ENCODE measurements around the gene ZNF555.

ZNF555 gene

DNA sequence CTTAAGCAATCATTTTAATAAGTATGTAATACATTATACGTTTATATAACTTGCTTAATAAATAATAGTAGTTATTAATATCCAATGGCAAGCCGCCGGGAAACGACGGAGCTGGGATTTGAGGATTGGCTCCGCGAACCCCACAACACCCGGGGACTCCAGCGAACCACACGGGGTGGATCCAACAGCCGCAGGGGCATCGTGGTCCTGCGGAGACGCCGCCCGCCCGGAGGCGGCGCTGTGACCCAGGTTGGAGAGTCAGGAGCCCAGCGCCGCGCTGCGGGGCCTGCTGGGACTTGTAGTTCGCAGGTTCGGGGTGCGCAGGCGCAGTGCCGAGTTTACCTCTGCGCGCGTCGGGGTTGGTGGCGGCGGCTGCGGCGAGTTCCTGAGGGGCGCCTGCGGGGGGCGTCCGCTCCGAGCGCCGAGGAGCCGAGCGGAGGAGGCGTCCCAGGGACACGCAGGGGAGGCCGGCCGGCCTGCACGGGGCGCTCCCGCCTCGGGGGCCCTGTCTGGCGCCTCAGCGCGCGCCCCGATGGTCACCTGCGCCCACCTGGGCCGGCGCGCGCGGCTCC lies 21.6 kb upstream of the ZNF555 start, which contains the start of gene ZNF554:
TSS of gene ZNF554 (plus strand) at position 329 of the 572 bp plus-strand sequence. CDS start at position 533, 204 bp downstream.
- DNase-seq (ENCODE audit: low read depth), result peak; percentile 91
- H3K4me3 ChIP-seq (ENCODE audit: low read depth, low read length), result peak within 1 kb of the TSS; percentile 60
- TF ChIP-seq, protein P1, sequence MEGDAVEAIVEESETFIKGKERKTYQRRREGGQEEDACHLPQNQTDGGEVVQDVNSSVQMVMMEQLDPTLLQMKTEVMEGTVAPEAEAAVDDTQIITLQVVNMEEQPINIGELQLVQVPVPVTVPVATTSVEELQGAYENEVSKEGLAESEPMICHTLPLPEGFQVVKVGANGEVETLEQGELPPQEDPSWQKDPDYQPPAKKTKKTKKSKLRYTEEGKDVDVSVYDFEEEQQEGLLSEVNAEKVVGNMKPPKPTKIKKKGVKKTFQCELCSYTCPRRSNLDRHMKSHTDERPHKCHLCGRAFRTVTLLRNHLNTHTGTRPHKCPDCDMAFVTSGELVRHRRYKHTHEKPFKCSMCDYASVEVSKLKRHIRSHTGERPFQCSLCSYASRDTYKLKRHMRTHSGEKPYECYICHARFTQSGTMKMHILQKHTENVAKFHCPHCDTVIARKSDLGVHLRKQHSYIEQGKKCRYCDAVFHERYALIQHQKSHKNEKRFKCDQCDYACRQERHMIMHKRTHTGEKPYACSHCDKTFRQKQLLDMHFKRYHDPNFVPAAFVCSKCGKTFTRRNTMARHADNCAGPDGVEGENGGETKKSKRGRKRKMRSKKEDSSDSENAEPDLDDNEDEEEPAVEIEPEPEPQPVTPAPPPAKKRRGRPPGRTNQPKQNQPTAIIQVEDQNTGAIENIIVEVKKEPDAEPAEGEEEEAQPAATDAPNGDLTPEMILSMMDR (IDR thresholded peaks at IDR 0.05; ENCODE audit: low read depth, low read length), result peak; percentile 81
- TF ChIP-seq MYC (IDR thresholded peaks at IDR 0.05; ENCODE audit: low read depth, low read length), result peak; percentile 52; the same call in 1 of the 2 replicates
- peak; percentile 15 for TF ChIP-seq POLR2A (IDR thresholded peaks at IDR 0.05; ENCODE audit: extremely low read depth, insufficient read length)
- TF ChIP-seq, protein P2, sequence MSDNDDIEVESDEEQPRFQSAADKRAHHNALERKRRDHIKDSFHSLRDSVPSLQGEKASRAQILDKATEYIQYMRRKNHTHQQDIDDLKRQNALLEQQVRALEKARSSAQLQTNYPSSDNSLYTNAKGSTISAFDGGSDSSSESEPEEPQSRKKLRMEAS (IDR thresholded peaks at IDR 0.05; ENCODE audit: low read depth, low read length), result peak; percentile 63

DNA sequence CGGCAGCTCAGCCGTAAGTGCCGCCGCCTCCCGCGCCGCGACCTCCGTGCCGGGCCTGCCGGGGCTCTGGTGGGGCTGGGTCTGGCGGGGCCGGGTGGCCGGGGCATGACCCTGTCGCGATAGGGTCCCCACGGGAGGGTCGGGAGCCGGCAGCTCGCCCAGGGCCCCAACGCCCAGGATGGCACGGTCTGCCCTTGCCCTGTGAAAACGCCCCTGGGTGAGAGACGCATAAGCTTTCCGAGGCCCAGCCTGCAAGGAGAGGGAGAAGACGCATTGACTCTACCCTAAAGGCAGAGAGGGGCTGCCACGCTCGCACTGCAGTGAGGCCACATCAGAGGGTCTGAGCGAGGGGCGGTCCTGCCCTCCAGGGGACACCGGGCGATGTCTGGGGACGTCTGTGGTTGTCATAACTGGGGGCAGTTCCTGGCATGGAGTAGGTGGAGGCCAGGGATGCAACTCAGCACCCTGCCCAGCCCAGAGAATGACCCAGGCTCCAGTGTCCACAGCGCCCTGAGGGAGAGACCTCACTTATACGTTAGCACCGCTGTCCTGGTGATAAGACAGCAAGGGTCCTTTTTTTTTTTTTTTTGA lies 21.1 kb upstream of the ZNF555 start:
- DNase-seq (ENCODE audit: low read depth), result peak; percentile 24
- H3K4me3 ChIP-seq (ENCODE audit: low read depth, low read length), result peak overlapping the region; percentile 60

DNA sequence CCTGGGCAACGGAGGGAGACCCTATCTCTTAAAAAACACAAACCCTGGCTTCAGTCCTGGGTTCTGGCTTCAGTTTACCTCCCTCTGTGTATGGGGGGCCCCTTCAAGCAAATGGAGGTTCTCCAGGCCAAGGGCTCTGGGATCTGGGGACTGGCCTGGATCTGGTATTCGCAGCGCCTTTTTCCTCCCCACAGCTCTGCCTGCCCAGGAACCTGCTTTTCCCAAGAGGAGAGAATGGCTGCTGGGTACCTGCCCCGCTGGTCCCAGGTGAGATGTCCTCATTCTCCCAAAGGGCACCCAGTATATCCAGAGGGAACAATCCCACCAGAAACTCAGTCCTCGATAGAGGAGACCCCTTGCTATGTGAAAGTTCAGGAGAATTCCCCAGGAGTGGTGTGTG lies 18.4 kb upstream of the ZNF555 start:
- TF ChIP-seq POLR2A (IDR thresholded peaks at IDR 0.05; ENCODE audit: extremely low read depth, insufficient read length), result no peak
- no peak for TF ChIP-seq MYC (IDR thresholded peaks at IDR 0.05; ENCODE audit: low read depth, low read length)
- TF ChIP-seq, protein P2 (IDR thresholded peaks at IDR 0.05; ENCODE audit: low read depth, low read length), result no peak
- TF ChIP-seq, protein P1 (IDR thresholded peaks at IDR 0.05; ENCODE audit: low read depth, low read length), result no peak
- DNase-seq (ENCODE audit: low read depth), result no peak
- H3K4me3 ChIP-seq (ENCODE audit: low read depth, low read length), result no peak overlapping the region

More for the DNA sequence above, 21.1 kb upstream of the ZNF555 start:
- TF ChIP-seq MYC (IDR thresholded peaks at IDR 0.05; ENCODE audit: low read depth, low read length), result no peak
- TF ChIP-seq, protein P2 (IDR thresholded peaks at IDR 0.05; ENCODE audit: low read depth, low read length), result no peak
- no peak for TF ChIP-seq POLR2A (IDR thresholded peaks at IDR 0.05; ENCODE audit: extremely low read depth, insufficient read length)
- TF ChIP-seq, protein P1 (IDR thresholded peaks at IDR 0.05; ENCODE audit: low read depth, low read length), result no peak

DNA sequence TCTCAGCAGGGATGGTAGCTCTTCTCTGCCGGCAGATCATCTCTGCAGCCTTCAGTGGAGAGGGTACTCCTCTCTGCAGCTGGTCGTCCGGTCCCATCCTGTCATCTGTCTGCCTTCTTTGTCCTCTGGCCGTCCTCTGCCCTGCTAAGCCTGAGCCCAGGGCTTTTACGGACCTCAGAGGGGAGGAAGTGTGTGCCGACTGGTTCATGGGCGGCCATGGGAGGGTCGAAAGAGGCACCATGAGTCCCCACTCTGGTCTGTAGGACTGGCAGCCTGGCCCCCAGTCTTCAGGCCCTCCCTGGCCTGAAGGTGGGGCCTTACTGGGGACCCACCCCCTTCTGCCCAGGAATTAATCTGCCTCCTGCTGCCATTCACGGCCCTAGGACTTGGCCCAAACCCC lies 17.6 kb upstream of the ZNF555 start:
- DNase-seq (ENCODE audit: low read depth), result no peak
- H3K4me3 ChIP-seq (ENCODE audit: low read depth, low read length), result no peak overlapping the region
- TF ChIP-seq POLR2A (IDR thresholded peaks at IDR 0.05; ENCODE audit: extremely low read depth, insufficient read length) (no peak), MYC (IDR thresholded peaks at IDR 0.05; ENCODE audit: low read depth, low read length) (no peak)
- TF ChIP-seq, protein P1 (IDR thresholded peaks at IDR 0.05; ENCODE audit: low read depth, low read length), result no peak
- TF ChIP-seq, protein P2 (IDR thresholded peaks at IDR 0.05; ENCODE audit: low read depth, low read length), result no peak

DNA sequence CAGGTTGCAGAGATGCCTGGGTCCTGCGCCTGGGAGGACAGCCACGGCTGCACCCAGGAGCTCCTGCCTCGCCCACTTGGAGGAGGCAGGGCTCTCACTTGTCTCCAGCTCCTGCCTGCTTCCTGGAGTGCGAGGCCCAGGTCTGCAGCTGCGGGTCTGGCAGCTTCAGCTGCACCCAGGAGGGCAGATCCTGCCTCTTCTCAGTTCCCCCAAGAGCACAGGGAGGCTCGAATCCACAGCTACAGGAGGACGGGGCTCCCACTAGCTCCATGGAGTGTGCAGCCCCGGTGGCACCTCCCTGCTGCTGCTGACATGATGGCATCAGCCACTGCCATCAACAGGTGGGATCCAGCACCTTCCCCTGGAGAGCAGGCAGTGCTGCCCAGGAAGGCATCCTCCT lies 17.1 kb upstream of the ZNF555 start:
- DNase-seq (ENCODE audit: low read depth), result no peak
- TF ChIP-seq, protein P1 (IDR thresholded peaks at IDR 0.05; ENCODE audit: low read depth, low read length), result no peak
- no peak for TF ChIP-seq MYC (IDR thresholded peaks at IDR 0.05; ENCODE audit: low read depth, low read length)
- TF ChIP-seq, protein P2 (IDR thresholded peaks at IDR 0.05; ENCODE audit: low read depth, low read length), result no peak
- no peak for TF ChIP-seq POLR2A (IDR thresholded peaks at IDR 0.05; ENCODE audit: extremely low read depth, insufficient read length)
- no peak overlapping the region for H3K4me3 ChIP-seq (ENCODE audit: low read depth, low read length)
